ENCODE data around the gene BFSP1. TPM values are rescaled to one million over a fixed set of nuclear protein-coding genes. Genes with fewer than 3 reads are reported as not detected.
A peak's percentile ranks its signal among the peaks of the same experiment; 100 is the strongest.

The BFSP1 gene
- total RNA-seq, 4 donors from 2014 or later: 0.75 to 1.00 (median 0.82) TPM; not detected in 1

DNA sequence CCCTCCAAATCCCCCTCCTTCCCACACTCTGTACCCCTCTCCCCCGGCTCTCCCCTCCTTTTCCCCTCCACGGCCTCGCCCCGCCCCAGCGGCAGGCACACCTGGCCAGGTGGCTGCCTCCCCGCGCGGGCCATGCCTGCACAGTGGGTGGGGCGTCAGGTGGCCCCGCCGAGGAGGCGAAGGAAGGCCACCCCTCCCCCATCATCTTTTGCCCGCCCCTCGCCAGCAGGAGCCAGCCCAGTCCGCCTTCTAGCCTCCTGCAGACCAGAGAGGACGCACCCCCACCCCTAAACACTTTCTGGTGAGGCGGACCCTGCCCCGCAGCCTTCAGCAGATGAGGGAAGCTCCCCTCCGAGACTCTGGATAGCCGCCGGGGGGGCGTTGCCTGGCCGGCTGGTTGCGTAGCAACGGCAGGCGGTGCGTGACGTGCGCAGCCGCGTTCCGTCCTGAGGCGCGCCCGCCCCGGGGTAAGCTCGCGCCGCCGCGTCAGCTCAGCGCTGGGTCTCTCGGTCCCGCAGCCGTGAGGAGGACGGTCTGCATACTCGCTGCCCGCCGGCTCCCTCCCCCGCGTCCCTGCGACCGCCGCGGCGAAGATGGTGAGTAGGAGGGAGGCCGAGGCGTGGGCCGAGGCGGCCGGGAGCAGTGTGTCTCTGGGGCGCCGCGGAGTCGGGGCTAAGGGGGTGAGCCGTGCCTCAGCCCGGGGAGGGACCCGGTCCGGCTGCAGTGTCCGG is 38.6 kb upstream of the BFSP1 start, which contains the start of gene DSTN:
DSTN (plus strand) TSS at position 460 of the 731 bp plus-strand sequence; CDS start at position 594, 134 bp downstream.
- no peaks in the 10 kb centered on the region for H3K27me3 ChIP-seq
- H3K36me3 ChIP-seq: no peaks in the 10 kb centered on the region
- H3K27ac ChIP-seq: peak within 1 kb of the TSS; percentile 98 to 100 (median 98)
- TF ChIP-seq, protein P1, sequence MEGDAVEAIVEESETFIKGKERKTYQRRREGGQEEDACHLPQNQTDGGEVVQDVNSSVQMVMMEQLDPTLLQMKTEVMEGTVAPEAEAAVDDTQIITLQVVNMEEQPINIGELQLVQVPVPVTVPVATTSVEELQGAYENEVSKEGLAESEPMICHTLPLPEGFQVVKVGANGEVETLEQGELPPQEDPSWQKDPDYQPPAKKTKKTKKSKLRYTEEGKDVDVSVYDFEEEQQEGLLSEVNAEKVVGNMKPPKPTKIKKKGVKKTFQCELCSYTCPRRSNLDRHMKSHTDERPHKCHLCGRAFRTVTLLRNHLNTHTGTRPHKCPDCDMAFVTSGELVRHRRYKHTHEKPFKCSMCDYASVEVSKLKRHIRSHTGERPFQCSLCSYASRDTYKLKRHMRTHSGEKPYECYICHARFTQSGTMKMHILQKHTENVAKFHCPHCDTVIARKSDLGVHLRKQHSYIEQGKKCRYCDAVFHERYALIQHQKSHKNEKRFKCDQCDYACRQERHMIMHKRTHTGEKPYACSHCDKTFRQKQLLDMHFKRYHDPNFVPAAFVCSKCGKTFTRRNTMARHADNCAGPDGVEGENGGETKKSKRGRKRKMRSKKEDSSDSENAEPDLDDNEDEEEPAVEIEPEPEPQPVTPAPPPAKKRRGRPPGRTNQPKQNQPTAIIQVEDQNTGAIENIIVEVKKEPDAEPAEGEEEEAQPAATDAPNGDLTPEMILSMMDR (IDR thresholded peaks at IDR 0.05): no peak
- peak; percentile 99 for TF ChIP-seq POLR2AphosphoS5 (IDR thresholded peaks at IDR 0.05)
- peak; percentile 27 for TF ChIP-seq EP300 (IDR thresholded peaks at IDR 0.05; ENCODE audit: low read depth)
- peak; percentile 97 for TF ChIP-seq POLR2A (IDR thresholded peaks at IDR 0.05)
- intact Hi-C loops (cut with DNase I; ENCODE audit: low total_unique reads) (loop anchor here (5.0 kb wide), 2 partner anchors 32 to 43 kb away; no protein-coding TSS in a partner anchor), in situ Hi-C loops (cut with MboI; ENCODE audit: low pct_ligation_motif_present in 1 of 4, low pct_unique_long_range_greater_than_20kb in 1 of 4, low sequenced_read_pairs in 3 of 4) (no loop called here)
- no peaks in the 10 kb centered on the region for H3K9me3 ChIP-seq
- H3K4me3 ChIP-seq: peak within 1 kb of the TSS; percentile 85 to 97 (median 92)
- WGBS, 2 donors (ENCODE audit: low coverage in 1 of 2): 0 to 20% methylated on average over 1 to 46 of the region's 70 CpGs
- H3K4me1 ChIP-seq: peaks cover 14 to 63% (median 54%) of the 10 kb centered on the region in 4 donors
- peak; percentile 94 for DNase-seq

DNA sequence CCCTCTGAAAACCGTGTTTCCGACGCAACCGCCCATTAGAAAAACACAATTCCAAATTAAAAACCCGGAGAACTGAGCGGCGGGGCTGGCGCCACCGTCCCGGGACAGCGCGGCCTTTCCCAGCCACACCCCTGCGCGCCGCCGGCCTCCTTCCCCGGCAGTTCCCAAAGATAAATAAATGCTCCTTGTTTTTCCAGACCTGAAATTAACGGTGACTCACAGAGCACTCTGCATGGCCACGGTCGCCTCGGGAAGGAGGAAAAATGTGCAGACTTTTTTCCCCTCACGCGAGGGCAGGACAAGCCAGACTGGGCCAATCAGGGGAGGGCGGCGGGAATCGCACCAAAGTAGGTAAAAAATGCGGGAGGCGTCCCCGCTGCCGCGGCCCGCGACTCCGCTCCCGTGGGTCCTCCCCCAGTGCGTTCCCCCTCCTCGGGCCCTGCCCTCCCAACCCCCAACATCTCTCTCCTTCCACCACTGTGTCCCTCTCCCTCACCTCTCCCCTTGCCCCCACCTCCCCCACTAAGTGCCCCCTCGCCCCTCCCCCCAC is 37.9 kb upstream of the BFSP1 start:
- peaks cover 14 to 61% (median 50%) of the 10 kb centered on the region in 4 donors for H3K4me1 ChIP-seq
- WGBS, 2 donors (ENCODE audit: low coverage in 1 of 2): 0 to 4% methylated on average over 7 to 30 of the region's 38 CpGs
- H3K4me3 ChIP-seq: peak overlapping the region; percentile 6 to 97 (median 87)

DNA sequence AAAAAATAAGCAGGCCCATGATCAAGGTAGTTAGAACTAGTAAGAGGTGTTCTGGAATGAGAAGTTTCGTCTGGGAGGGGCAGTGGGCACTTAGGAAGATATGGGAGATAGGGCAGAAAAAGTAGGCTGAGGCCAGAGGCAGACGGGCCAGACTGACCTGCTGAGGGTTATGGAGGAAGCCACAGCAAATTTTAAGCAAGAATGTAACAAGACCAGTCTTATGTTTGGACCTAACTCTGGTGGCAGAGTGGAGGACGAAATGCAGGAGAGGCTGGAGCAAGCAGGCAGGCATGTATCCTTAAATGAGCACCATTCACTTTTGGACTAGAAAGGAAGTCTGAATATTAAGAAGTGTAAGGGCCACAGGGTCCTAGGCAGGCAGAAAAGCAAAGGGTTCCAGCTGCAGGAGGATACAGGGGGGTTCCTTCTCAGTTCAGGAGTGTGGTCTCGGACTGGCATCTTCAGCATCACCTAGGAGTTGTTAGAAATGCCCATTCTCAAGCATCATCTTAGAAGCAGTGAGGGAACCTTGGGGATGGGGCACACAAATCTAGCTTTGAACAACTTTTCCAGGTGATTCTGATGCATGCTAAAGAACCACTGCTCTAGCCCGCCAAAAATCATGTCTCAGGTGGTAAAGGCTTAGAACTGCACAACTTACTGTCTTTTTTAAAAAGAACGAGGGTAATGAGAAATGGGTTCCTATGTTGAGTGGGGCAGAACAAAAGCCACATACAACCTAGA is 37.0 kb upstream of the BFSP1 start:
- intact Hi-C loops (cut with DNase I; ENCODE audit: low total_unique reads): no loop called here
- in situ Hi-C loops (cut with MboI; ENCODE audit: low pct_ligation_motif_present in 1 of 4, low pct_unique_long_range_greater_than_20kb in 1 of 4, low sequenced_read_pairs in 3 of 4): no loop called here
- no peak for TF ChIP-seq POLR2A (IDR thresholded peaks at IDR 0.05)
- no peak for TF ChIP-seq EP300 (IDR thresholded peaks at IDR 0.05; ENCODE audit: low read depth)
- TF ChIP-seq POLR2AphosphoS5 (IDR thresholded peaks at IDR 0.05): no peak
- TF ChIP-seq, protein P1 (IDR thresholded peaks at IDR 0.05): no peak
- Histone ChIP-seq H3K4me3 (peak overlapping the region; percentile 6 to 97 (median 87)), H3K36me3 (no peaks in the 10 kb centered on the region), H3K4me1 (peaks cover 13 to 53% (median 42%) of the 10 kb centered on the region in 4 donors), H3K27ac (peak overlapping the region; percentile 98 to 100 (median 98)), H3K27me3 (no peaks in the 10 kb centered on the region), H3K9me3 (no peaks in the 10 kb centered on the region)
- 64 to 72% methylated on average over 5 to 6 of the region's 6 CpGs for WGBS, 2 donors (ENCODE audit: low coverage in 1 of 2)
- DNase-seq: no peak

More for the DNA sequence above, 37.9 kb upstream of the BFSP1 start:
- in situ Hi-C loops (cut with MboI; ENCODE audit: low pct_ligation_motif_present in 1 of 4, low pct_unique_long_range_greater_than_20kb in 1 of 4, low sequenced_read_pairs in 3 of 4): no loop called here
- H3K27ac ChIP-seq: peak overlapping the region; percentile 98 to 100 (median 98)
- H3K27me3 ChIP-seq: no peaks in the 10 kb centered on the region
- peak; percentile 90 for DNase-seq
- TF ChIP-seq EP300 (IDR thresholded peaks at IDR 0.05; ENCODE audit: low read depth) (peak; percentile 30), POLR2AphosphoS5 (IDR thresholded peaks at IDR 0.05) (peak; percentile 90), POLR2A (IDR thresholded peaks at IDR 0.05) (peak; percentile 76)
- TF ChIP-seq, protein P1 (IDR thresholded peaks at IDR 0.05): no peak
- H3K36me3 ChIP-seq: no peaks in the 10 kb centered on the region
- no peaks in the 10 kb centered on the region for H3K9me3 ChIP-seq
- intact Hi-C loops (cut with DNase I; ENCODE audit: low total_unique reads): no loop called here

DNA sequence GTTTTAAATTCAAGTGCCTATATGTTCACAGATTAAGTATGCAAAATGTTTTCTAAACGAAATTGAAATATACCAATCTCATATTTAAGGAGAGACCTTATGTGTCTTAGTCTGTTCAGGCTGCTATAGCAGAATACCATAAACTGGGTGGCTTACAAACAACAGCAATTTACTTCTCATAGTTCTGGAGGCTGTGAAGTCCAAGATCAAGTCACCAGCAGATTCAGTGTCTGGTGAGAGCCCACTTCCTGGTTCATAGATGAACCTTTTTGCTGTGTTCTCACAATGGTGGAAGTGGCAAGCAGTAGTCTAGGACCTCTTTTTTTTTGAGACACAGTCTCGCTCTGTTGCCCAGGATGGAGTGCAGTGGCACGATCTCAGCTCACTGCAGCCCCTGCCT is 35.2 kb upstream of the BFSP1 start:
- in situ Hi-C loops (cut with MboI; ENCODE audit: low pct_ligation_motif_present in 1 of 4, low pct_unique_long_range_greater_than_20kb in 1 of 4, low sequenced_read_pairs in 3 of 4) (no loop called here), intact Hi-C loops (cut with DNase I; ENCODE audit: low total_unique reads) (no loop called here)
- Histone ChIP-seq H3K9me3 (no peaks in the 10 kb centered on the region), H3K36me3 (no peaks in the 10 kb centered on the region), H3K27ac (peak overlapping the region; percentile 98 to 100 (median 98)), H3K27me3 (no peaks in the 10 kb centered on the region), H3K4me3 (no peak overlapping the region), H3K4me1 (peaks cover 6 to 39% (median 30%) of the 10 kb centered on the region in 4 donors)
- WGBS, 2 donors (ENCODE audit: low coverage in 1 of 2): 90 to 100% methylated on average over 1 to 3 of the region's 3 CpGs
- TF ChIP-seq POLR2AphosphoS5 (IDR thresholded peaks at IDR 0.05) (no peak), EP300 (IDR thresholded peaks at IDR 0.05; ENCODE audit: low read depth) (no peak), POLR2A (IDR thresholded peaks at IDR 0.05) (no peak)
- TF ChIP-seq, protein P1 (IDR thresholded peaks at IDR 0.05): no peak
- no peak for DNase-seq
